Panc1 (cell line): ENCODE data around the gene CCDC107. TPM values are rescaled to one million over a fixed set of nuclear protein-coding genes. Genes with fewer than 3 reads are reported as not detected.

Experiments
- ATAC-seq: fragments of 200-7000 bp; cut with Tn5 transposase; 2 replicates; pipeline ENCODE4 v1.9.1; 2020; ENCODE audit warnings: mild to moderate bottlenecking, moderate library complexity
- BruUV-seq: library from RNA; stranded (reverse); fragments of 400-500 nt; replicated peaks from 2 replicates; lab custom pipeline; 2021; lab: Mats Ljungman, UMichigan
- CTCF ChIA-PET: fragments of 300-600 bp; sonication (Branson Sonifier 250); formaldehyde crosslinking; loops from one replicate; lab custom pipeline; 2022; ENCODE audit warnings: antibody characterized with exemption; lab: Charles Lee
- POLR2A ChIA-PET: fragments of 300-600 bp; sonication (Branson Sonifier 250); formaldehyde crosslinking; loops from one replicate; lab custom pipeline; 2022; ENCODE audit warnings: antibody characterized with exemption; lab: Charles Lee
- DNase-seq: peaks from one replicate; pipeline ENCODE4 v3.0.0-alpha.2; 2010; ENCODE audit warnings: low read depth, low spot score
- H3K27ac ChIP-seq: 2 replicates; pipeline ENCODE4 v1.5.1; 2011; ENCODE audit warnings: mild to moderate bottlenecking, low read length, inconsistent platforms
- H3K27me3 ChIP-seq: fragments of 200-500 bp; sonication (Bioruptor generic); 2 replicates; pipeline ENCODE4 v1.6.0; 2014; ENCODE audit warnings: low read length, inconsistent platforms; ENCODE audit not compliant: control insufficient read depth, insufficient read depth
- H3K36me3 ChIP-seq: fragments of 200-500 bp; sonication (Bioruptor generic); 2 replicates; pipeline ENCODE4 v1.5.1; 2014; ENCODE audit warnings: inconsistent platforms, mild to moderate bottlenecking, low read length, moderate library complexity; ENCODE audit not compliant: control insufficient read depth, insufficient read depth
- H3K4me1 ChIP-seq: 2 replicates; pipeline ENCODE4 v1.5.1; 2011; ENCODE audit warnings: inconsistent platforms, mild to moderate bottlenecking, low read length, moderate library complexity; ENCODE audit not compliant: control insufficient read depth, insufficient read depth
- H3K4me3 ChIP-seq, 2 experiments: 2 replicates each; pipeline ENCODE4 v1.5.1; 2011 to 2012; ENCODE audit warnings: low read depth in 2 of 2, low read length in 2 of 2, mild to moderate bottlenecking in 2 of 2, inconsistent platforms in 1 of 2, moderate library complexity in 1 of 2
- H3K9me3 ChIP-seq: fragments of 200-500 bp; sonication (Bioruptor generic); 2 replicates; pipeline ENCODE4 v1.5.1; 2014; ENCODE audit warnings: low read depth, mild to moderate bottlenecking, inconsistent platforms, low read length, moderate library complexity; ENCODE audit not compliant: control insufficient read depth, insufficient read depth
- POLR2AphosphoS5 ChIP-seq: IDR thresholded peaks from 2 replicates; pipeline ENCODE4 v1.6.1; 2012; ENCODE audit warnings: mild to moderate bottlenecking, low read depth, low read length, moderate library complexity
- SIN3A ChIP-seq: IDR thresholded peaks from 2 replicates; pipeline ENCODE4 v1.6.1; 2012; ENCODE audit warnings: low read depth, mild to moderate bottlenecking, low read length, moderate library complexity, borderline replicate concordance; ENCODE audit not compliant: insufficient read depth
- TCF7L2 ChIP-seq: IDR thresholded peaks from 2 replicates; pipeline ENCODE4 v1.6.1; 2011; ENCODE audit warnings: mild to moderate bottlenecking, low read depth, low read length, inconsistent platforms
- in situ Hi-C: cut with HindIII; loops from 2 replicates; pipeline ENCODE4 v1.10.0; 2016; ENCODE audit warnings: low sequenced_read_pairs, low pct_unique_long_range_greater_than_20kb
- intact Hi-C: fragments of 100-400 bp; cut with micrococcal nuclease; formaldehyde crosslinking; loops from one replicate; pipeline ENCODE4 v1.10.0; 2022; ENCODE audit not compliant: unreplicated experiment
- total RNA-seq: library from RNA; stranded (reverse); gene quantifications from one replicate; pipeline ENCODE4 v1.2.1, GENCODE V29; 2021; ENCODE audit not compliant: unreplicated experiment
- TF ChIP-seq, protein P1 (sequence below), 2 experiments: IDR thresholded peaks; 2 replicates each; pipeline ENCODE4 v1.6.1; 2011 to 2012; ENCODE audit warnings: low read depth in 2 of 2, control low read depth in 1 of 2, low read length in 1 of 2, mild to moderate bottlenecking in 1 of 2, moderate library complexity in 1 of 2; ENCODE audit not compliant: insufficient read depth in 1 of 2
- TF ChIP-seq, protein P2 (sequence below): fragments of 450-650 bp; IDR thresholded peaks from 2 replicates; pipeline ENCODE4 v1.5.1; 2017; ENCODE audit warnings: mild to moderate bottlenecking

CCDC107 gene
- total RNA-seq, 1 experiment from 2014 or later = 39.9 TPM

- no peak overlapping the region for H3K4me3 ChIP-seq
- no peaks in the 10 kb centered on the region for H3K9me3 ChIP-seq
- CTCF ChIA-PET = interaction anchor here (0.9 to 2.5 kb wide), 6 partner anchors 7 to 37 kb away, joined by 3 to 17 read pairs (median 8); partner anchors contain the start of genes CREB3 and TLN1
- POLR2A ChIA-PET = no interaction called here
- H3K27ac ChIP-seq = no peak overlapping the region
- intact Hi-C loops = no loop called here
- DNase-seq (no peak), ATAC-seq (no peak)
- H3K27me3 ChIP-seq = no peaks in the 10 kb centered on the region
- H3K4me1 ChIP-seq = no peaks in the 10 kb centered on the region
- BruUV-seq = TSS peak; percentile 97
- in situ Hi-C loops = no loop called here
- no peak for TF ChIP-seq SIN3A
- TF ChIP-seq TCF7L2 = no peak
- no peak for TF ChIP-seq POLR2AphosphoS5
- TF ChIP-seq, protein P1, sequence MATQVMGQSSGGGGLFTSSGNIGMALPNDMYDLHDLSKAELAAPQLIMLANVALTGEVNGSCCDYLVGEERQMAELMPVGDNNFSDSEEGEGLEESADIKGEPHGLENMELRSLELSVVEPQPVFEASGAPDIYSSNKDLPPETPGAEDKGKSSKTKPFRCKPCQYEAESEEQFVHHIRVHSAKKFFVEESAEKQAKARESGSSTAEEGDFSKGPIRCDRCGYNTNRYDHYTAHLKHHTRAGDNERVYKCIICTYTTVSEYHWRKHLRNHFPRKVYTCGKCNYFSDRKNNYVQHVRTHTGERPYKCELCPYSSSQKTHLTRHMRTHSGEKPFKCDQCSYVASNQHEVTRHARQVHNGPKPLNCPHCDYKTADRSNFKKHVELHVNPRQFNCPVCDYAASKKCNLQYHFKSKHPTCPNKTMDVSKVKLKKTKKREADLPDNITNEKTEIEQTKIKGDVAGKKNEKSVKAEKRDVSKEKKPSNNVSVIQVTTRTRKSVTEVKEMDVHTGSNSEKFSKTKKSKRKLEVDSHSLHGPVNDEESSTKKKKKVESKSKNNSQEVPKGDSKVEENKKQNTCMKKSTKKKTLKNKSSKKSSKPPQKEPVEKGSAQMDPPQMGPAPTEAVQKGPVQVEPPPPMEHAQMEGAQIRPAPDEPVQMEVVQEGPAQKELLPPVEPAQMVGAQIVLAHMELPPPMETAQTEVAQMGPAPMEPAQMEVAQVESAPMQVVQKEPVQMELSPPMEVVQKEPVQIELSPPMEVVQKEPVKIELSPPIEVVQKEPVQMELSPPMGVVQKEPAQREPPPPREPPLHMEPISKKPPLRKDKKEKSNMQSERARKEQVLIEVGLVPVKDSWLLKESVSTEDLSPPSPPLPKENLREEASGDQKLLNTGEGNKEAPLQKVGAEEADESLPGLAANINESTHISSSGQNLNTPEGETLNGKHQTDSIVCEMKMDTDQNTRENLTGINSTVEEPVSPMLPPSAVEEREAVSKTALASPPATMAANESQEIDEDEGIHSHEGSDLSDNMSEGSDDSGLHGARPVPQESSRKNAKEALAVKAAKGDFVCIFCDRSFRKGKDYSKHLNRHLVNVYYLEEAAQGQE (IDR thresholded peaks at IDR 0.05; ENCODE audit: insufficient read depth in 1 of 2, low read depth in 2 of 2, low read length in 1 of 2) = no peak
- 0 out of 2 replicates have a peak, but pooled peaks cover 15% of the 10 kb centered on the region for H3K36me3 ChIP-seq
Observed at GRCh38 chr9:35697486-35697885, 39.4 kb downstream of the CCDC107 start.

DNA sequence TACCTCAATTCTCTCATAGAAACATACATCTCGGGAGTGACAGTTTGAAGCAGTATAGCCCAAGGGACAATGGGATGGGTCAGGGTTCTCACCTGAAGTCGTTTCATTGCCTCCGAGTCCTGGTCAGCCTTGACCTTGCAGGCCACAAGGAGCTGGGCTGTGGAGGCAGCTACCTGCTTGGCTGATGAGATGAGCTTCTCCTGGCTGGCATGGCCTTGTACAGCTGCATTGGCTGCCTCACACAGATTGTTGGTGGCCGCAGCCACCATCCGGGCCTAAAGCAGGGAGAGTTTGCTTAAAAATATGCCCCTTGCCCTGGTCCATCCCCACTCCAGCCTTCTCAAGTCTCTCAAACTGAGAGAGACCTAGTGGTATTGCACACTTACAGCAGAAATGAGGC lies 40.1 kb downstream of the CCDC107 start:
- intact Hi-C loops = no loop called here
- Histone ChIP-seq H3K9me3 (no peaks in the 10 kb centered on the region), H3K4me3 (no peak overlapping the region), H3K4me1 (no peaks in the 10 kb centered on the region), H3K27ac (no peak overlapping the region), H3K27me3 (no peaks in the 10 kb centered on the region), H3K36me3 (peaks cover 15% of the 10 kb centered on the region; the same call in 1 of the 2 replicates)
- TF ChIP-seq SIN3A (no peak), TCF7L2 (no peak), POLR2AphosphoS5 (no peak)
- TF ChIP-seq, protein P2, sequence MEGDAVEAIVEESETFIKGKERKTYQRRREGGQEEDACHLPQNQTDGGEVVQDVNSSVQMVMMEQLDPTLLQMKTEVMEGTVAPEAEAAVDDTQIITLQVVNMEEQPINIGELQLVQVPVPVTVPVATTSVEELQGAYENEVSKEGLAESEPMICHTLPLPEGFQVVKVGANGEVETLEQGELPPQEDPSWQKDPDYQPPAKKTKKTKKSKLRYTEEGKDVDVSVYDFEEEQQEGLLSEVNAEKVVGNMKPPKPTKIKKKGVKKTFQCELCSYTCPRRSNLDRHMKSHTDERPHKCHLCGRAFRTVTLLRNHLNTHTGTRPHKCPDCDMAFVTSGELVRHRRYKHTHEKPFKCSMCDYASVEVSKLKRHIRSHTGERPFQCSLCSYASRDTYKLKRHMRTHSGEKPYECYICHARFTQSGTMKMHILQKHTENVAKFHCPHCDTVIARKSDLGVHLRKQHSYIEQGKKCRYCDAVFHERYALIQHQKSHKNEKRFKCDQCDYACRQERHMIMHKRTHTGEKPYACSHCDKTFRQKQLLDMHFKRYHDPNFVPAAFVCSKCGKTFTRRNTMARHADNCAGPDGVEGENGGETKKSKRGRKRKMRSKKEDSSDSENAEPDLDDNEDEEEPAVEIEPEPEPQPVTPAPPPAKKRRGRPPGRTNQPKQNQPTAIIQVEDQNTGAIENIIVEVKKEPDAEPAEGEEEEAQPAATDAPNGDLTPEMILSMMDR = no peak
- TF ChIP-seq, protein P1 (IDR thresholded peaks at IDR 0.05; ENCODE audit: insufficient read depth in 1 of 2, low read depth in 2 of 2, low read length in 1 of 2) = no peak
- CTCF ChIA-PET = interaction anchor here (1.1 kb wide), 1 partner anchor 37 kb away, joined by 3 read pairs; no protein-coding TSS in a partner anchor
- in situ Hi-C loops = no loop called here
- POLR2A ChIA-PET = no interaction called here
- ATAC-seq (no peak), DNase-seq (no peak)
- no TSS peak for BruUV-seq
